ENCODE measurements around the gene GFRA1.

GFRA1 gene

DNA sequence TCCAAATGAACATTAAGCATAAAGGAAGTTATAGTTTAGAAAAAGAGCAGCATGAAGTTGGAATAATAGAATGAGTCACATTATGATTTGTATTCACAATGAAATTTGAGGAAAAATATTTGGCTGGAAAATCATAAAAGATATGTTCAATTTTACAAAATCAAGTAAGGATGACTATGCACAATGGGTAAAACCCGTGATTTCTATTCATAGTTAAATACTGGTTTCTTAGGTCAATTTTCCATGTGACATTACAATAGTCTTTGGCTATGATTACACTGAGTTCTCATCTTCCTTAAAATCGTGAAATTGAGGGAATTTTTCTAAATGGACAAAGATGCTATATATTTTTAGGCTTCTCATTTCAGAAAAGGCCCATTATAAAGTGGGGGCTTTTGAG is 33.8 kb upstream of the GFRA1 start:
- Histone ChIP-seq H3K9ac (ENCODE audit: low read depth, low read length) (no peak overlapping the region), H4K20me1 (ENCODE audit: insufficient read depth, low read length) (no peaks in the 10 kb centered on the region), H3K9me3 (ENCODE audit: insufficient read depth, low read length, severe bottlenecking) (no peaks in the 10 kb centered on the region), H3K4me1 (ENCODE audit: insufficient read depth, low read length) (no peaks in the 10 kb centered on the region), H3K4me3 (ENCODE audit: low read depth in 1 of 2, low read length in 2 of 2) (no peak overlapping the region), H3K27ac (ENCODE audit: low read length) (no peak overlapping the region), H2AFZ (ENCODE audit: low read depth, low read length) (no peak overlapping the region), H3K27me3 (ENCODE audit: insufficient read depth, low read length, poor library complexity) (no peaks in the 10 kb centered on the region), H3K79me2 (ENCODE audit: insufficient read depth, low read length) (no peaks in the 10 kb centered on the region), H3K4me2 (ENCODE audit: insufficient read depth, low read length) (no peak overlapping the region), H3K36me3 (ENCODE audit: insufficient read depth, low read length) (no peaks in the 10 kb centered on the region)
- ATAC-seq (ENCODE audit: insufficient read depth, low read depth) (no peak), DNase-seq (no peak)
- TF ChIP-seq, protein P1, sequence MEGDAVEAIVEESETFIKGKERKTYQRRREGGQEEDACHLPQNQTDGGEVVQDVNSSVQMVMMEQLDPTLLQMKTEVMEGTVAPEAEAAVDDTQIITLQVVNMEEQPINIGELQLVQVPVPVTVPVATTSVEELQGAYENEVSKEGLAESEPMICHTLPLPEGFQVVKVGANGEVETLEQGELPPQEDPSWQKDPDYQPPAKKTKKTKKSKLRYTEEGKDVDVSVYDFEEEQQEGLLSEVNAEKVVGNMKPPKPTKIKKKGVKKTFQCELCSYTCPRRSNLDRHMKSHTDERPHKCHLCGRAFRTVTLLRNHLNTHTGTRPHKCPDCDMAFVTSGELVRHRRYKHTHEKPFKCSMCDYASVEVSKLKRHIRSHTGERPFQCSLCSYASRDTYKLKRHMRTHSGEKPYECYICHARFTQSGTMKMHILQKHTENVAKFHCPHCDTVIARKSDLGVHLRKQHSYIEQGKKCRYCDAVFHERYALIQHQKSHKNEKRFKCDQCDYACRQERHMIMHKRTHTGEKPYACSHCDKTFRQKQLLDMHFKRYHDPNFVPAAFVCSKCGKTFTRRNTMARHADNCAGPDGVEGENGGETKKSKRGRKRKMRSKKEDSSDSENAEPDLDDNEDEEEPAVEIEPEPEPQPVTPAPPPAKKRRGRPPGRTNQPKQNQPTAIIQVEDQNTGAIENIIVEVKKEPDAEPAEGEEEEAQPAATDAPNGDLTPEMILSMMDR (IDR thresholded peaks at IDR 0.05; ENCODE audit: borderline replicate concordance, extremely low read depth, low read length, poor library complexity, severe bottlenecking) = no peak
- no peak for TF ChIP-seq EZH2 (IDR thresholded peaks at IDR 0.05; ENCODE audit: borderline replicate concordance, low read depth, low read length, severe bottlenecking)

DNA sequence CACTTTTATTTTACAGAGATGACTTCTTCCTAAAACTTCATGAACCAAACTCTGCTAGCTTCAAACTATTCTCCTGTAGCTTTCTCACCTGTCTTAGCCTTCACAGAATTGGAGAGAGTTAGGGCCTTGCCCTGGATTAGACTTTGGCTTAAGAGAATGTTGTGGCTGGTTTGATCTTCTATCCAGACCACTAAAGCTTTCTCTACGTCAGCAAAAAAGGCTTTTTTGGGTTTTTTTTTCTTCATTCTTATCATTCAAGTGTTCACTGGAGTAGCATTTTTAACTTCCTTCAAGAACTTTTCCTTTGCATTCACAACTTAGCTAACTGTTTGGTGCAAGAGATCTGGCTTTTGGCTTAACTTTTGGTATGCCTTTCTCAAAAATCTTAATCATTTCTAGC is 31.9 kb upstream of the GFRA1 start:
- H3K27ac ChIP-seq (ENCODE audit: low read length) = no peak overlapping the region
- DNase-seq (no peak), ATAC-seq (ENCODE audit: insufficient read depth, low read depth) (no peak)
- TF ChIP-seq, protein P1 (IDR thresholded peaks at IDR 0.05; ENCODE audit: borderline replicate concordance, extremely low read depth, low read length, poor library complexity, severe bottlenecking) = no peak
- no peak for TF ChIP-seq EZH2 (IDR thresholded peaks at IDR 0.05; ENCODE audit: borderline replicate concordance, low read depth, low read length, severe bottlenecking)
- no peaks in the 10 kb centered on the region for H3K79me2 ChIP-seq (ENCODE audit: insufficient read depth, low read length)
- H2AFZ ChIP-seq (ENCODE audit: low read depth, low read length) = no peak overlapping the region
- no peaks in the 10 kb centered on the region for H3K36me3 ChIP-seq (ENCODE audit: insufficient read depth, low read length)
- H3K27me3 ChIP-seq (ENCODE audit: insufficient read depth, low read length, poor library complexity) = no peaks in the 10 kb centered on the region
- H3K4me1 ChIP-seq (ENCODE audit: insufficient read depth, low read length) = no peaks in the 10 kb centered on the region
- no peak overlapping the region for H3K4me2 ChIP-seq (ENCODE audit: insufficient read depth, low read length)
- H4K20me1 ChIP-seq (ENCODE audit: insufficient read depth, low read length) = no peaks in the 10 kb centered on the region
- H3K9ac ChIP-seq (ENCODE audit: low read depth, low read length) = no peak overlapping the region
- no peaks in the 10 kb centered on the region for H3K9me3 ChIP-seq (ENCODE audit: insufficient read depth, low read length, severe bottlenecking)
- no peak overlapping the region for H3K4me3 ChIP-seq (ENCODE audit: low read depth in 1 of 2, low read length in 2 of 2)

DNA sequence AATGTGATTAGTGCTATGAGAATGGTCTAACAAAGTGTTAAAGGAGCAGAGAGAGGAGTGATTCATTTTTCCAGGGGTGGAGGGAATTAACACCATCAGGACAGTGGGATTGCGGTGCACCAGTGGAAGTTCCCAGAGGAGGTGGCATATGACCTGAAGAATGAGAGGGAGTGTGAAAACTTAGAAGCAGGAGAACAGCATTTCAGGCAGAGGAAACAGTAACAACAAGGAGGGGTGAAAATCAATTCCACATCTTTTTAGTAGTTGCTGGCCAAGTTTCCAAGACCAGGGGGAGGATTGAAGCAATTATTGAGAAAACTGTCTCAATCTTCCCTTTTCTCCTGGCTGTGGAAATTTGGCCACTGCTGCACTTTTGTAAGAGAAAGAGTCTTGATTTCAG is 27.5 kb upstream of the GFRA1 start:
- DNase-seq (no peak), ATAC-seq (ENCODE audit: insufficient read depth, low read depth) (no peak)
- H3K4me3 ChIP-seq (ENCODE audit: low read depth in 1 of 2, low read length in 2 of 2) = no peak overlapping the region
- no peaks in the 10 kb centered on the region for H3K4me1 ChIP-seq (ENCODE audit: insufficient read depth, low read length)
- no peaks in the 10 kb centered on the region for H3K36me3 ChIP-seq (ENCODE audit: insufficient read depth, low read length)
- no peak overlapping the region for H2AFZ ChIP-seq (ENCODE audit: low read depth, low read length)
- no peaks in the 10 kb centered on the region for H3K27me3 ChIP-seq (ENCODE audit: insufficient read depth, low read length, poor library complexity)
- no peaks in the 10 kb centered on the region for H4K20me1 ChIP-seq (ENCODE audit: insufficient read depth, low read length)
- no peaks in the 10 kb centered on the region for H3K79me2 ChIP-seq (ENCODE audit: insufficient read depth, low read length)
- TF ChIP-seq, protein P1 (IDR thresholded peaks at IDR 0.05; ENCODE audit: borderline replicate concordance, extremely low read depth, low read length, poor library complexity, severe bottlenecking) = no peak
- TF ChIP-seq EZH2 (IDR thresholded peaks at IDR 0.05; ENCODE audit: borderline replicate concordance, low read depth, low read length, severe bottlenecking) = no peak
- no peaks in the 10 kb centered on the region for H3K9me3 ChIP-seq (ENCODE audit: insufficient read depth, low read length, severe bottlenecking)
- H3K9ac ChIP-seq (ENCODE audit: low read depth, low read length) = no peak overlapping the region
- H3K4me2 ChIP-seq (ENCODE audit: insufficient read depth, low read length) = no peak overlapping the region
- H3K27ac ChIP-seq (ENCODE audit: low read length) = no peak overlapping the region

DNA sequence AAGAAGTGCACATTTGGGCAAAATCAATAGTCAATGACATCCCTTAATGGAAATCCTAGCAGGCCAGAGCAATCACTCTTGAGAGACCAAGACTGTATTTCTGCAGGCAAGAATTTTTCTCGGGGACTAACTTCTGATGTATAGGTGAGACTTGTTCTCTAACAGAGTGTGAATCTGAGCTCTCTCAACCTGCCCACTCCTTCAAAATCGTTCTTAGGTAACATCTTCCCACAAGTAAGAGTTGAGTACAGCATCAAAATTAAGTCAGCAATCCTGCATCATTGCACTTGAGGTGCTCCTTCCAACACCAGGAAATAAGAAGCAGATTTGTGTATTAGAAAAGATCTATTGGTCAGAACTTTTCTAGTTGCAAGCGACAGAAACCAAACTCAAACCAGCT is 25.6 kb upstream of the GFRA1 start:
- Histone ChIP-seq H4K20me1 (ENCODE audit: insufficient read depth, low read length) (no peaks in the 10 kb centered on the region), H3K9me3 (ENCODE audit: insufficient read depth, low read length, severe bottlenecking) (no peaks in the 10 kb centered on the region), H3K4me3 (ENCODE audit: low read depth in 1 of 2, low read length in 2 of 2) (no peak overlapping the region), H3K27ac (ENCODE audit: low read length) (no peak overlapping the region), H3K79me2 (ENCODE audit: insufficient read depth, low read length) (no peaks in the 10 kb centered on the region), H3K36me3 (ENCODE audit: insufficient read depth, low read length) (no peaks in the 10 kb centered on the region), H2AFZ (ENCODE audit: low read depth, low read length) (no peak overlapping the region), H3K9ac (ENCODE audit: low read depth, low read length) (no peak overlapping the region), H3K4me1 (ENCODE audit: insufficient read depth, low read length) (no peaks in the 10 kb centered on the region), H3K4me2 (ENCODE audit: insufficient read depth, low read length) (no peak overlapping the region), H3K27me3 (ENCODE audit: insufficient read depth, low read length, poor library complexity) (no peaks in the 10 kb centered on the region)
- no peak for ATAC-seq (ENCODE audit: insufficient read depth, low read depth)
- no peak for DNase-seq
- TF ChIP-seq EZH2 (IDR thresholded peaks at IDR 0.05; ENCODE audit: borderline replicate concordance, low read depth, low read length, severe bottlenecking) = no peak
- TF ChIP-seq, protein P1 (IDR thresholded peaks at IDR 0.05; ENCODE audit: borderline replicate concordance, extremely low read depth, low read length, poor library complexity, severe bottlenecking) = no peak
